Activated naive CD4-positive, alpha-beta T cell treated with anti-CD3 and anti-CD28 coated beads, Interleukin-2, amount 50 U/mL, for 72 hours (primary cell): ENCODE measurements around the gene TJP3. TPM values are rescaled to one million over a fixed set of nuclear protein-coding genes. Genes with fewer than 3 reads are reported as not detected.
A peak's percentile ranks its signal among the peaks of the same experiment; 100 is the strongest.
"Not testable (repeated sequence)": the region's sequence is repeated elsewhere in the genome, so short reads cannot be mapped to it uniquely, and the experiment has no call there.

ENCODE experiments used
- ATAC-seq, 2 donors: fragments of 150-1000 bp; cut with Tn5 transposase; 2 replicates each; pipeline ENCODE4 v1.10.0; 2021; ENCODE audit warnings: mild to moderate bottlenecking in 2 of 2, moderate library complexity in 2 of 2
- DNase-seq, 2 donors: peaks; one replicate each; pipeline ENCODE4 v3.0.0; 2021 to 2022; ENCODE audit warnings: low spot score in 2 of 2
- H3K27ac Mint-ChIP-seq, 2 donors: one replicate each; pipeline ENCODE4 v1.8.0; 2022; ENCODE audit warnings: mild to moderate bottlenecking in 2 of 2, mixed read lengths in 2 of 2
- H3K36me3 Mint-ChIP-seq, 2 donors: one replicate each; pipeline ENCODE4 v1.8.0; 2022; ENCODE audit warnings: mixed read lengths in 2 of 2
- H3K9me3 Mint-ChIP-seq, 2 donors: one replicate each; pipeline ENCODE4 v1.8.0; 2022; ENCODE audit warnings: mixed read lengths in 2 of 2
- total RNA-seq, 2 donors: library from RNA; stranded (reverse); gene quantifications; one replicate each; pipeline ENCODE4 v1.2.3, GENCODE V29; 2022

The TJP3 gene
- total RNA-seq, 2 donors from 2014 or later: 2.6 to 6.3 TPM

- Mint-ChIP-seq H3K27ac (no peak overlapping the region), H3K36me3 (peaks cover 7 to 14% of the 10 kb centered on the region in 2 donors), H3K9me3 (no peaks in the 10 kb centered on the region)
- DNase-seq: no peak
- ATAC-seq: no peak
These were observed 56.9 kb downstream of the TJP3 start for GRCh38 chr19:3765121-3765520.

GRCh38 chr19:3765757-3766156 is 57.6 kb downstream of the TJP3 start:
- peak overlapping the region in 1 of 2 donors; percentile 85 for H3K27ac Mint-ChIP-seq
- peaks cover 7 to 14% of the 10 kb centered on the region in 2 donors for H3K36me3 Mint-ChIP-seq
- DNase-seq, H3K9me3 Mint-ChIP-seq, ATAC-seq: not testable (repeated sequence)

- no peaks in the 10 kb centered on the region for H3K9me3 Mint-ChIP-seq
- DNase-seq: no peak
- H3K27ac Mint-ChIP-seq: peak overlapping the region; percentile 85 to 88
These were observed 58.3 kb downstream of the TJP3 start for GRCh38 chr19:3766520-3766919.

GRCh38 chr19:3767050-3767449 is 58.9 kb downstream of the TJP3 start:
- H3K27ac Mint-ChIP-seq: peak overlapping the region; percentile 85 to 88
- H3K36me3 Mint-ChIP-seq: peaks cover 0 to 6% of the 10 kb centered on the region in 2 donors
- DNase-seq (no peak), ATAC-seq (no peak)
- no peaks in the 10 kb centered on the region for H3K9me3 Mint-ChIP-seq

More at GRCh38 chr19:3766520-3766919, 58.3 kb downstream of the TJP3 start:
- H3K36me3 Mint-ChIP-seq: peaks cover 0 to 6% of the 10 kb centered on the region in 2 donors
- ATAC-seq: no peak

GRCh38 chr19:3768015-3768747 is 60.0 kb downstream of the TJP3 start:
- Mint-ChIP-seq H3K36me3 (peaks cover 0 to 6% of the 10 kb centered on the region in 2 donors), H3K27ac (no peak overlapping the region), H3K9me3 (no peaks in the 10 kb centered on the region)
- DNase-seq (no peak), ATAC-seq (no peak)

GRCh38 chr19:3768748-3769099 is 60.5 kb downstream of the TJP3 start:
- H3K9me3 Mint-ChIP-seq: no peaks in the 10 kb centered on the region
- ATAC-seq (no peak), DNase-seq (no peak)
- peaks cover 0 to 6% of the 10 kb centered on the region in 2 donors for H3K36me3 Mint-ChIP-seq
- no peak overlapping the region for H3K27ac Mint-ChIP-seq

GRCh38 chr19:3769494-3769893 is 61.3 kb downstream of the TJP3 start:
- DNase-seq (no peak), ATAC-seq (no peak)

GRCh38 chr19:3770136-3770999 is 62.2 kb downstream of the TJP3 start:
- ATAC-seq: no peak
- Mint-ChIP-seq H3K36me3 (peaks cover 0 to 6% of the 10 kb centered on the region in 2 donors), H3K27ac (no peak overlapping the region), H3K9me3 (no peaks in the 10 kb centered on the region)
- DNase-seq: no peak

More at GRCh38 chr19:3769494-3769893, 61.3 kb downstream of the TJP3 start:
- no peak overlapping the region for H3K27ac Mint-ChIP-seq
- H3K9me3 Mint-ChIP-seq: no peaks in the 10 kb centered on the region
- H3K36me3 Mint-ChIP-seq: peaks cover 0 to 6% of the 10 kb centered on the region in 2 donors

GRCh38 chr19:3771000-3771905 is 63.1 kb downstream of the TJP3 start:
- peak overlapping the region in 1 of 2 donors; percentile 4 for H3K27ac Mint-ChIP-seq
- no peak for DNase-seq
- peaks cover 0 to 4% of the 10 kb centered on the region in 2 donors for H3K36me3 Mint-ChIP-seq
- no peaks in the 10 kb centered on the region for H3K9me3 Mint-ChIP-seq
- ATAC-seq: no peak

- ATAC-seq (no peak), DNase-seq (no peak)
- no peaks in the 10 kb centered on the region for H3K36me3 Mint-ChIP-seq
- H3K27ac Mint-ChIP-seq: peak within 1 kb of the TSS in 1 of 2 donors; percentile 4
- no peaks in the 10 kb centered on the region for H3K9me3 Mint-ChIP-seq
These were observed 63.8 kb downstream of the TJP3 start, which contains the start of gene RAX2 for GRCh38 chr19:3771906-3772455. Gene RAX2 (minus strand): TSS chr19:3772228. CDS start chr19:3771742, 486 bp downstream.

GRCh38 chr19:3773814-3774515 is 65.8 kb downstream of the TJP3 start:
- DNase-seq: no peak
- Mint-ChIP-seq H3K9me3 (no peaks in the 10 kb centered on the region), H3K36me3 (no peaks in the 10 kb centered on the region), H3K27ac (peak overlapping the region in 1 of 2 donors; percentile 52)
- ATAC-seq: peak in 1 of 2 donors; percentile 18

GRCh38 chr19:3774621-3775373 is 66.6 kb downstream of the TJP3 start:
- ATAC-seq: peak in 1 of 2 donors; percentile 7

GRCh38 chr19:3775374-3775711 is 67.2 kb downstream of the TJP3 start:
- no peaks in the 10 kb centered on the region for H3K9me3 Mint-ChIP-seq
- H3K36me3 Mint-ChIP-seq: no peaks in the 10 kb centered on the region
- DNase-seq (no peak), ATAC-seq (no peak)
- no peak overlapping the region for H3K27ac Mint-ChIP-seq

More at GRCh38 chr19:3774621-3775373, 66.6 kb downstream of the TJP3 start:
- no peak for DNase-seq
- Mint-ChIP-seq H3K9me3 (no peaks in the 10 kb centered on the region), H3K36me3 (no peaks in the 10 kb centered on the region), H3K27ac (peak overlapping the region in 1 of 2 donors; percentile 52)

- H3K36me3 Mint-ChIP-seq: peaks cover 0 to 2% of the 10 kb centered on the region in 2 donors
- no peaks in the 10 kb centered on the region for H3K9me3 Mint-ChIP-seq
- DNase-seq (no peak), ATAC-seq (no peak)
- no peak overlapping the region for H3K27ac Mint-ChIP-seq
These were observed 67.6 kb downstream of the TJP3 start for GRCh38 chr19:3775831-3776230.

GRCh38 chr19:3776479-3777040 is 68.4 kb downstream of the TJP3 start:
- no peak overlapping the region for H3K27ac Mint-ChIP-seq
- H3K36me3 Mint-ChIP-seq: peaks cover 3 to 9% of the 10 kb centered on the region in 2 donors
- peaks cover 0 to 4% of the 10 kb centered on the region in 2 donors for H3K9me3 Mint-ChIP-seq

More at GRCh38 chr19:3776479-3777040, 68.4 kb downstream of the TJP3 start:
- DNase-seq: no peak
- ATAC-seq: no peak
